K562 (cell line): ENCODE measurements around the gene CTIF. TPM values are rescaled to one million over a fixed set of nuclear protein-coding genes. Genes with fewer than 3 reads are reported as not detected.
A peak's percentile ranks its signal among the peaks of the same experiment; 100 is the strongest.

Source experiments
- ATAC-seq: fragments of 200-7000 bp; cut with Tn5 transposase; 3 replicates; pipeline ENCODE4 v1.9.1; 2020; ENCODE audit warnings: moderate library complexity
- BruUV-seq: library from RNA; stranded (reverse); fragments of 400-500 nt; replicated peaks from 2 replicates; lab custom pipeline; 2021; lab: Mats Ljungman, UMichigan
- CTCF ChIA-PET: fragments of 300-600 bp; formaldehyde crosslinking; extraction: SDS; loops from one replicate; lab custom pipeline; 2021; ENCODE audit warnings: low intra/inter-chr PET ratio; lab: Yijun Ruan, JAX
- POLR2A ChIA-PET: fragments of 300-600, 350-650 bp; sonication (Branson Sonifier 250); formaldehyde crosslinking; extraction: SDS; loops from one replicate; lab custom pipeline; 2021; ENCODE audit warnings: antibody characterized with exemption, inconsistent platforms; lab: Yijun Ruan, JAX
- DNase-seq, 4 experiments: peaks; one replicate each; pipeline versions ENCODE4 v3.0.0 to v3.0.0-alpha.2; 2011 to 2018; ENCODE audit warnings: low spot score in 3 of 4, mixed read lengths in 3 of 4; ENCODE audit errors: extremely low read depth in 1 of 4
- FAIRE-seq: peaks from 2 replicates; lab custom pipeline; 2011; peaks lifted over from hg19 to GRCh38; lab: Jason Lieb, UNC
- H2AFZ ChIP-seq: 2 replicates; pipeline ENCODE4 v1.6.0; 2011; ENCODE audit warnings: low read depth, low read length, control low read depth, inconsistent platforms
- H3K27ac ChIP-seq: fragments of 200-600 bp; 3 replicates; pipeline ENCODE4 v1.8.0; 2011; ENCODE audit warnings: low read depth, mild to moderate bottlenecking, control low read depth, inconsistent platforms, low read length, moderate library complexity, mixed read lengths; ENCODE audit errors: extremely low read depth
- H3K27me3 ChIP-seq, 2 experiments: fragments of 300-600 bp in 1 of 2; 2 replicates in 1 of 2; 3 replicates in 1 of 2; pipeline versions ENCODE4 v1.6.0 to v1.8.0; 2011; ENCODE audit warnings: inconsistent platforms in 2 of 2, low read length in 2 of 2, mild to moderate bottlenecking in 1 of 2, mixed read lengths in 1 of 2, moderate library complexity in 1 of 2; ENCODE audit not compliant: control insufficient read depth in 2 of 2, insufficient read depth in 2 of 2
- H3K36me3 ChIP-seq: fragments of 300-600 bp; 3 replicates; pipeline ENCODE4 v1.8.0; 2011; ENCODE audit warnings: mild to moderate bottlenecking, low read length, inconsistent platforms; ENCODE audit not compliant: control insufficient read depth, insufficient read depth
- H3K4me1 ChIP-seq, 2 experiments: fragments of 200-600 bp in 1 of 2; replicated peaks in 1 of 2; 2 replicates in 1 of 2; 3 replicates in 1 of 2; pipeline versions ENCODE4 v1.5.1 to v1.8.0; 2011; ENCODE audit warnings: inconsistent platforms in 2 of 2, low read length in 2 of 2, mild to moderate bottlenecking in 1 of 2, mixed read lengths in 1 of 2, moderate library complexity in 1 of 2; ENCODE audit not compliant: control insufficient read depth in 2 of 2, insufficient read depth in 2 of 2
- H3K4me2 ChIP-seq: 2 replicates; pipeline ENCODE4 v1.6.1; 2011; ENCODE audit warnings: low read length, control low read depth, inconsistent platforms, mixed read lengths; ENCODE audit not compliant: insufficient read depth
- H3K4me3 ChIP-seq: fragments of 200-600 bp; sonication (generic), shearing (Covaris generic); 2 replicates; pipeline ENCODE4 v1.5.1; 2016; ENCODE audit warnings: control low read depth, inconsistent platforms
- H3K79me2 ChIP-seq: fragments of 200-600 bp; 3 replicates; pipeline ENCODE4 v1.8.0; 2011; ENCODE audit warnings: low read length, inconsistent platforms; ENCODE audit not compliant: control insufficient read depth, insufficient read depth
- H3K9ac ChIP-seq, 2 experiments: 2 replicates each; pipeline versions ENCODE4 v1.6.0 to v1.6.1; 2011; ENCODE audit warnings: low read depth in 2 of 2, low read length in 2 of 2, control low read depth in 1 of 2, inconsistent platforms in 1 of 2, mild to moderate bottlenecking in 1 of 2, mixed read lengths in 1 of 2; ENCODE audit not compliant: insufficient read depth in 1 of 2
- H3K9me1 ChIP-seq: one replicate; pipeline ENCODE4 v1.6.0; 2011; ENCODE audit warnings: inconsistent platforms, mild to moderate bottlenecking, low read length, moderate library complexity; ENCODE audit not compliant: control insufficient read depth, insufficient read depth
- H3K9me3 ChIP-seq: replicated peaks from 2 replicates; pipeline ENCODE4 v1.5.1; 2011; ENCODE audit warnings: low read depth, low read length, inconsistent platforms; ENCODE audit not compliant: control insufficient read depth, insufficient read depth
- H4K20me1 ChIP-seq: replicated peaks from 2 replicates; pipeline ENCODE4 v1.6.1; 2011; ENCODE audit warnings: low read length, inconsistent platforms, mixed read lengths; ENCODE audit not compliant: control insufficient read depth, insufficient read depth
- EHMT2 ChIP-seq: fragments of 450-650 bp; IDR thresholded peaks from 2 replicates; pipeline ENCODE4 v1.6.1; 2018; ENCODE audit warnings: antibody characterized with exemption
- KAT7 ChIP-seq: sonication (generic); formaldehyde crosslinking; IDR thresholded peaks from 2 replicates; pipeline ENCODE4 v1.8.0; 2022; ENCODE audit warnings: missing genetic modification reagents, mild to moderate bottlenecking, borderline replicate concordance
- NRF1 ChIP-seq, 2 experiments: fragments of 450-650 bp; IDR thresholded peaks in 1 of 2; conservative IDR thresholded peaks in 1 of 2; 2 replicates each; pipeline ENCODE4 v1.6.1; 2014; ENCODE audit warnings: mild to moderate bottlenecking in 2 of 2
- ZFP36 ChIP-seq: fragments of 150-350 bp; IDR thresholded peaks from 2 replicates; pipeline ENCODE4 v1.6.1; 2018; ENCODE audit warnings: low read length, low read depth; ENCODE audit not compliant: partially characterized antibody
- ZNF436 ChIP-seq: fragments of 250-450, 450-650 bp; sonication (Bioruptor Pico); formaldehyde crosslinking; IDR thresholded peaks from 2 replicates; pipeline ENCODE4 v1.7.0; 2020; ENCODE audit warnings: mild to moderate bottlenecking
- WGBS: fragments of 100-300 bp; shearing (Covaris generic); methylation state at CpG from one replicate; pipeline ENCODE4 v1.1.6; 2016; ENCODE audit warnings: low coverage, mixed read lengths; ENCODE audit not compliant: insufficient coverage; ENCODE audit errors: missing lambda C conversion rate; 5-methylcytosine and 5-hydroxymethylcytosine counted together
- in situ Hi-C: fragments of 300-500 bp; cut with MboI; formaldehyde crosslinking; loops from 4 replicates; pipeline ENCODE4 v1.15.0; 2018; ENCODE audit warnings: inconsistent platforms, mixed read lengths
- intact Hi-C: fragments of 100-400 bp; cut with micrococcal nuclease; formaldehyde crosslinking; loops from 2 replicates; pipeline ENCODE4 v1.14.2; 2022
- polyA plus RNA-seq, 8 experiments: library from polyadenylated mRNA; depleted of rRNA in 4 of 8; stranded (reverse) in 5 of 8; unstranded in 3 of 8; fragments of >200 nt; fragmentation: Nextera tagmentation in 2 of 8; fragmentation: Illumina TruSeq in 1 of 8; extraction: Ambion mirVana in 2 of 8; extraction: Trizol in 1 of 8; gene quantifications; 2 replicates each; pipeline versions ENCODE4 v1.2.1 to v1.2.3, GENCODE V29; 2011 to 2014; ENCODE audit warnings: inconsistent platforms in 1 of 8, missing spikeins in 1 of 8
- total RNA-seq, 7 experiments: library from RNA; depleted of rRNA in 6 of 7; stranded (reverse); fragments of >200 nt in 6 of 7; fragmentation: Illumina TruSeq in 2 of 7; extraction: Trizol in 2 of 7; gene quantifications; 2 replicates each; pipeline versions ENCODE4 v1.2.1 to v1.2.3, GENCODE V29; 2011 to 2021; ENCODE audit warnings: low replicate concordance in 1 of 7
- TF ChIP-seq, protein P1 (sequence below): sonication (generic); formaldehyde crosslinking; IDR thresholded peaks from 2 replicates; pipeline ENCODE4 v1.8.0; 2023; ENCODE audit warnings: mild to moderate bottlenecking, missing genetic modification reagents

Gene CTIF
- total and polyA plus RNA-seq, 9 of the 15 experiments (the other 6 are each of a cell fraction or from before 2014, with no cell fraction given), result 0.17 to 11.5 (median 2.2) TPM

- TF ChIP-seq, protein P1, sequence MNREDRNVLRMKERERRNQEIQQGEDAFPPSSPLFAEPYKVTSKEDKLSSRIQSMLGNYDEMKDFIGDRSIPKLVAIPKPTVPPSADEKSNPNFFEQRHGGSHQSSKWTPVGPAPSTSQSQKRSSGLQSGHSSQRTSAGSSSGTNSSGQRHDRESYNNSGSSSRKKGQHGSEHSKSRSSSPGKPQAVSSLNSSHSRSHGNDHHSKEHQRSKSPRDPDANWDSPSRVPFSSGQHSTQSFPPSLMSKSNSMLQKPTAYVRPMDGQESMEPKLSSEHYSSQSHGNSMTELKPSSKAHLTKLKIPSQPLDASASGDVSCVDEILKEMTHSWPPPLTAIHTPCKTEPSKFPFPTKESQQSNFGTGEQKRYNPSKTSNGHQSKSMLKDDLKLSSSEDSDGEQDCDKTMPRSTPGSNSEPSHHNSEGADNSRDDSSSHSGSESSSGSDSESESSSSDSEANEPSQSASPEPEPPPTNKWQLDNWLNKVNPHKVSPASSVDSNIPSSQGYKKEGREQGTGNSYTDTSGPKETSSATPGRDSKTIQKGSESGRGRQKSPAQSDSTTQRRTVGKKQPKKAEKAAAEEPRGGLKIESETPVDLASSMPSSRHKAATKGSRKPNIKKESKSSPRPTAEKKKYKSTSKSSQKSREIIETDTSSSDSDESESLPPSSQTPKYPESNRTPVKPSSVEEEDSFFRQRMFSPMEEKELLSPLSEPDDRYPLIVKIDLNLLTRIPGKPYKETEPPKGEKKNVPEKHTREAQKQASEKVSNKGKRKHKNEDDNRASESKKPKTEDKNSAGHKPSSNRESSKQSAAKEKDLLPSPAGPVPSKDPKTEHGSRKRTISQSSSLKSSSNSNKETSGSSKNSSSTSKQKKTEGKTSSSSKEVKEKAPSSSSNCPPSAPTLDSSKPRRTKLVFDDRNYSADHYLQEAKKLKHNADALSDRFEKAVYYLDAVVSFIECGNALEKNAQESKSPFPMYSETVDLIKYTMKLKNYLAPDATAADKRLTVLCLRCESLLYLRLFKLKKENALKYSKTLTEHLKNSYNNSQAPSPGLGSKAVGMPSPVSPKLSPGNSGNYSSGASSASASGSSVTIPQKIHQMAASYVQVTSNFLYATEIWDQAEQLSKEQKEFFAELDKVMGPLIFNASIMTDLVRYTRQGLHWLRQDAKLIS, result no peak
Measured at GRCh38 chr18:48900469-48900868, 361.6 kb downstream of the CTIF start (continued).

GRCh38 chr18:48901145-48902022 lies 362.6 kb downstream of the CTIF start:
- Histone ChIP-seq H3K9me1 (no peaks in the 10 kb centered on the region), H3K79me2 (no peaks in the 10 kb centered on the region), H2AFZ (peak overlapping the region; percentile 81), H3K4me3 (no peak overlapping the region), H3K27ac (no peak overlapping the region), H3K9ac (peak overlapping the region in 1 of 2 experiments; percentile 78; a peak in 2 of 4 replicates), H3K4me1 (peaks cover 20 to 23% of the 10 kb centered on the region in 2 experiments), H3K9me3 (no peaks in the 10 kb centered on the region), H3K36me3 (no peaks in the 10 kb centered on the region), H4K20me1 (0 out of 2 replicates have a peak, but pooled peaks cover 1% of the 10 kb centered on the region), H3K27me3 (no peaks in the 10 kb centered on the region), H3K4me2 (no peak overlapping the region)
- intact Hi-C loops (no loop called here), in situ Hi-C loops (no loop called here)
- no peak for FAIRE-seq
- ChIA-PET CTCF (no interaction called here), POLR2A (interaction anchor here (0.6 kb wide), 1 partner anchor 31 kb away, joined by 3 read pairs; no protein-coding TSS in a partner anchor)
- TF ChIP-seq ZFP36 (peak; percentile 87), ZNF436 (peak; percentile 66; the same call in 1 of the 2 replicates), NRF1 (conservative IDR thresholded peaks at IDR 0.05 in 1 of 2, IDR thresholded peaks at IDR 0.05 in 1 of 2) (no peak), KAT7 (CRISPR knock-in tag) (no peak), EHMT2 (peak; percentile 39; the same call in 1 of the 2 replicates)
- no peak for ATAC-seq
- DNase-seq, result no peak
- no TSS peak for BruUV-seq
- no CpG with 5 or more reads among the region's 4 CpGs for WGBS
